Retinal pigment epithelial cell (primary cell): Measurements from ENCODE around the gene HTRA3.

Experiments used
- DNase-seq: peaks from one replicate; pipeline ENCODE4 v3.0.0-alpha.2; 2010; ENCODE audit warnings: low read depth
- H3K4me3 ChIP-seq: 2 replicates; pipeline ENCODE4 v1.5.1; 2011; ENCODE audit warnings: mild to moderate bottlenecking, low read length, control low read depth, moderate library complexity
- TF ChIP-seq, protein P1 (sequence below): conservative IDR thresholded peaks from 2 replicates; pipeline ENCODE4 v1.5.1; 2011; ENCODE audit warnings: low read depth, low read length, control low read depth, inconsistent platforms

HTRA3 gene

DNA sequence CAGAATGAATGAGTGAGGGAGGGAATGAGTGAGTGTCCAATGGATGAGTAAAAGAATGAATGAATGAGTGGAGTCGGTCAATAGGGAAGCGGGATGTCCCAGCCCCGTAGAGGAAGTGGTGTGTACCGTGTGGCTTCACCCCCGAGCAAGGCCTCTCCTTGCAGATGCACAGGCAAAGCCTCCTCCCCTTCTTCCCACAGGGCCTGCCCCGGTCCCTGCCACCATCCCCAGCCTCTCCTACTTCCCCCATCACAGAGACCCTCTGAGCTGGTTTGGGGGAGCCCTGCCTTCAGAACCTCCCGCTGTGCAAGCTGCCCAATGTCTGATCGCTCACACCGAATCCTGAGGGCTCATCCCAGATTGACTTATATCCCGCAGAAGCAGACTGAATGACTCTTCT lies 13.6 kb downstream of the HTRA3 start:
- no peak for DNase-seq
- no peak overlapping the region for H3K4me3 ChIP-seq
- TF ChIP-seq, protein P1, sequence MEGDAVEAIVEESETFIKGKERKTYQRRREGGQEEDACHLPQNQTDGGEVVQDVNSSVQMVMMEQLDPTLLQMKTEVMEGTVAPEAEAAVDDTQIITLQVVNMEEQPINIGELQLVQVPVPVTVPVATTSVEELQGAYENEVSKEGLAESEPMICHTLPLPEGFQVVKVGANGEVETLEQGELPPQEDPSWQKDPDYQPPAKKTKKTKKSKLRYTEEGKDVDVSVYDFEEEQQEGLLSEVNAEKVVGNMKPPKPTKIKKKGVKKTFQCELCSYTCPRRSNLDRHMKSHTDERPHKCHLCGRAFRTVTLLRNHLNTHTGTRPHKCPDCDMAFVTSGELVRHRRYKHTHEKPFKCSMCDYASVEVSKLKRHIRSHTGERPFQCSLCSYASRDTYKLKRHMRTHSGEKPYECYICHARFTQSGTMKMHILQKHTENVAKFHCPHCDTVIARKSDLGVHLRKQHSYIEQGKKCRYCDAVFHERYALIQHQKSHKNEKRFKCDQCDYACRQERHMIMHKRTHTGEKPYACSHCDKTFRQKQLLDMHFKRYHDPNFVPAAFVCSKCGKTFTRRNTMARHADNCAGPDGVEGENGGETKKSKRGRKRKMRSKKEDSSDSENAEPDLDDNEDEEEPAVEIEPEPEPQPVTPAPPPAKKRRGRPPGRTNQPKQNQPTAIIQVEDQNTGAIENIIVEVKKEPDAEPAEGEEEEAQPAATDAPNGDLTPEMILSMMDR, result no peak

DNA sequence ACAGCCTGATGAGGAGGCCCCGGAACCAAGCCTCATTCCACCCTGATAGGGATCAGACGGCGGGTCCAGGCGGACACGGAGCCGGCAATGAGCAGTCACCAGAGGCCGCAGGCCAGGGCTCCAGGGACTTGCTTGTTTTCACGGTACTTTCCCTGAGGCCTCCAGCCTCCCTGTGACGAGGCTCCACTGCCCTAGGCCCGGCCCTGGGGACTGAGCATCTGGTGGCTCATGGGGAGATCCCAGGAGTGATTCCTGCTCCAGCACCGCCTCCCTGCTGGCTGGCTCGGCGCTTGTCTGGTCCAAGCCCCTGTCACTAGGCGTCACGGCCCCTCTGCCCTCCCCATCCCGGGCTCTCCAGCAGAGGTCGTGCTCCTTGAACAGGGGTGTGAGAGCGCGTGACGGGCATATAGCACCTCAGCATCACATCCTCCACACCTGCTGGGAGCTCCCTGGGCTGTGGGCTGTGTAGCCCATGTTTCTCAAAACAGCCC lies 14.1 kb downstream of the HTRA3 start:
- DNase-seq, result no peak
- no peak overlapping the region for H3K4me3 ChIP-seq
- TF ChIP-seq, protein P1, result no peak

DNA sequence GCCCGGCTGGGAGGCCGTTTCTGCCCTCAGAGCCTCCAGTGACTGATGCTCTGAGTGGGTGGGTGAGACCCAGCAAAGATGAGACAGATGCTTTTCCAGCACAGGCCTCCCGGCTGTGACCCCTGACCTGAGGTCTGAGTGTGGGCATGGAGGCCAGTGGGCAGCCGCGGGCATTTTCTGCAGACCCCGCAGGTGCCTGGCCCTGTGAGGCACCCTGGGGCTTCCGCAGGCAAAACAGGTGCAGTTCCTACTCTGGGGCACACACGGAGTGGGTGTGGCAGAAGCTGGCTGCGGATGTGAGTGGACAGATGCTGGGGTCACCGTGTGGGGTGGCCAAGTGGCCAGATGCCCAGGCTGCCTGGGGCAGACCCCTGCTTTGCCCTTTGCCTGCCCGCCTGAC lies 14.8 kb downstream of the HTRA3 start:
- DNase-seq, result no peak
- TF ChIP-seq, protein P1, result no peak
- H3K4me3 ChIP-seq, result no peak overlapping the region

DNA sequence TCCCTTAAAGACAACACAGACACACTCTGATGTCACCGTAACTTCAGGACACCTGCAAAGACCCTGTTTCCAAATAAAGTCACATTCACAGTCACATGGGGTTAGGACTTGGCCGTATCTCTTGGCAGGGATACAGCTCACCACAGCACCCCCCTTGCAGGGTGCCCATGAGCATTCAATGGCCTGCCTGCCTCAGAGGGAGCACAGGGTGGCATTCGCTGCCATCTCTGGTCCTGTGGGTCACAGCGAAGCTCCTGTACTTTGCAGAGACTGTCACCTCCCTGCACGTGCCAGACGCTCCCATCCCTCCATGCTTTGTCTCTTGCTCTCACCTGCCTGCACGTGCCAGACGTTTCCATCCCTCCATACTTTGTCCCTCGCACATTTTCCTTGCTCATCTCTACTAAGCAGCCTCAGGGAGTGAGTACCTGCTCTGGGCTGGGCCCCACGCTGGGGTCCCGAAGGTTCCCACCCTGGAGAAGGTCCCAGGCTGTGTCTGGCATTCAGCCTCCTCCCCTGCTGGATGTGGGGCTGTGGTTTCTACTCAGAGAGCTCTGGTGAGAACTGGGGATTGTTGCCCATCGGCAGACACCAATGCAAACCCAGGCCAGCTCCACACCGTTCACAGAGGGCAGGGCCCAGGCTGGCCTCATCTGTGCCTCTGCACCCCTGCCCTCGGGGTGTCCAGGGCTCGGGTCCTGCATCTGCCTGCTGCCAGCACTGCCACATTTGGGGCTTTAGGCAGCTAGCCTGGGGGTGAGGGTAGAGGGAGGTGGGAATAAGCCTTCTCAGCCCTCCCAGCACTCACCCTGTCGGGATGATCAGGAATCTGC lies 15.8 kb downstream of the HTRA3 start:
- no peak overlapping the region for H3K4me3 ChIP-seq
- no peak for DNase-seq
- TF ChIP-seq, protein P1, result no peak

DNA sequence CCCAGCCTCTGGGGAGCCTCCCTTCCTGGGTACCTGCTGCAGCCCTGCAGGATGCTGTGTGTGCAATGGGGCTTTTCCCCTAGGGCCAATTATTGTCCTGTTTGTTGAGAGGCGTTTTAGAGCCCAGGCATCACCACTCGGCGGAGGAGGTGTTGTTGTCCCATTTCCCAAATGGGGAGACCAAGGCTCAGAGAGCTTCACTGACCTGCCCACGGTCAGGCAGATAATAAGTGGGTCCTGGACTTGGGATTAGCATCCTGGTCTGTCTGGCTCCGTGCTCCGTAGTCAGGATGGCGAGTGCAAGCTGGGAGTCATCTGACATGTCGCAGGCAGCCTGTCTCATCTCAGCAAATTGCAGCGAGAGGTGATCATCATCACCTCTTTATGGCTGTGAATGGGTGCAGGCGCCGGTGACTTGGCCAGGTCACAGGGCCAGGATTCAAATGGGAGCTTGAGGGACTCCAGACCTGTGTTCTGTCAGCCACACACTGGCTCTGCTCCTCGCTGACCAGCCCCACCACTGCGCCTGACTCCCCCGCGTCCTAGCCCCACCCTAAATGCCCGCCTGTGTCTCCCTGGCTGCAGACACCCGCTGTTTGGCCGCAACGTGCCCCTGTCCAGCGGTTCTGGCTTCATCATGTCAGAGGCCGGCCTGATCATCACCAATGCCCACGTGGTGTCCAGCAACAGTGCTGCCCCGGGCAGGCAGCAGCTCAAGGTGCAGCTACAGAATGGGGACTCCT lies 16.6 kb downstream of the HTRA3 start:
- DNase-seq, result no peak
- H3K4me3 ChIP-seq, result no peak overlapping the region
- TF ChIP-seq, protein P1, result no peak

DNA sequence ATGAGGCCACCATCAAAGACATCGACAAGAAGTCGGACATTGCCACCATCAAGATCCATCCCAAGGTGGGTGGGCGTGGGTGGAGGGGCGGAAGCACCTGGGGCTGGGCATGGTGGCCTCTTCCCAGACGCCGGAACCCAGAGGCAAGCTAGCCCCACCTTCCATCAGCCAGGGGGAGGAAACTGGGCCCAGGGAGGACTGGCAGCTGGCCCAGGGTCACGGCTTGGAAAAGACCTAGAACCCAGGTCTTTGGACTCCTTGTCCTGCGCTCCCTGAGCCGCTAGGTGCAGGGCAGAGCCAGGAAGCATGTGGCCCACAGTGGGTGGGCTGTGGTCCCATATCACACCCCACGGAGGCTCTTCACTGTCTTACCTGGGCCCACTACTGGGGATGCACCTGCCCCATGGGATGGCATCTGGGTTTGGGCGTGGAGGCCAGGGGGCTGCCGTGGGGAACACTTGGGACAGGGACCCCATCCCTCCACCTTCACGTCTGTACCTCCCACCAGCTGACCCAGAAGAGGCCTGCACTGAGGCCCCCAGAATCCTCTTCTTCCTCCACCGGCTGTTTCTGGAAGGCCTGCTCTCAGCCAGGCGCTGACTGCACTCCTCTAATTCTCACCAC lies 17.3 kb downstream of the HTRA3 start:
- H3K4me3 ChIP-seq, result no peak overlapping the region
- no peak for DNase-seq
- TF ChIP-seq, protein P1, result no peak
